ENCODE measurements around the gene MYOT. TPM values are rescaled to one million over a fixed set of nuclear protein-coding genes. Genes with fewer than 3 reads are reported as not detected.

The MYOT gene
- total RNA-seq, 1 experiment from 2014 or later = not detected

DNA sequence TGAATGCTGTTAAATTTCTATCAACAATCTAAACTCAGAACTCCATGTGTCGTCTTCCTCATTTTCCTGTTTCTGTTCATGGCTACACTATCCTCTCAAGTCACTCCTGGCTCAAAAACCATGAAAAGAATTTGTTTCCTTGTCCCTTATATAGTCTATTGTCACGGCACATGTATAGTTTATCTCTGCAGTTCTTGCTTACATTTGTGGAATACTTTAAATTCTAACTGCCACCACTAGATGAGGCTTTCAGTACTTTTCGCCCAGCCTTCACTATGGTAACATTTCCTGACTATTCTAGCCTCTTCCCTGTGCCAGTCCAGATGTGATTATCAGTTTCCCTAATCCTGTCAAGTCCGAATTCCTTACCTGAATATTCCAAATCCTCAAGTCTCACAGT is 56.2 kb downstream of the MYOT start:
- ChIA-PET POLR2A (no interaction called here), CTCF (no interaction called here)
- H3K27me3 Mint-ChIP-seq (ENCODE audit: low read depth) = no peaks in the 10 kb centered on the region
- no peak for TF ChIP-seq ZNF263 (CRISPR knock-in tag; IDR thresholded peaks at IDR 0.05; ENCODE audit: low read depth)
- TF ChIP-seq, protein P1, sequence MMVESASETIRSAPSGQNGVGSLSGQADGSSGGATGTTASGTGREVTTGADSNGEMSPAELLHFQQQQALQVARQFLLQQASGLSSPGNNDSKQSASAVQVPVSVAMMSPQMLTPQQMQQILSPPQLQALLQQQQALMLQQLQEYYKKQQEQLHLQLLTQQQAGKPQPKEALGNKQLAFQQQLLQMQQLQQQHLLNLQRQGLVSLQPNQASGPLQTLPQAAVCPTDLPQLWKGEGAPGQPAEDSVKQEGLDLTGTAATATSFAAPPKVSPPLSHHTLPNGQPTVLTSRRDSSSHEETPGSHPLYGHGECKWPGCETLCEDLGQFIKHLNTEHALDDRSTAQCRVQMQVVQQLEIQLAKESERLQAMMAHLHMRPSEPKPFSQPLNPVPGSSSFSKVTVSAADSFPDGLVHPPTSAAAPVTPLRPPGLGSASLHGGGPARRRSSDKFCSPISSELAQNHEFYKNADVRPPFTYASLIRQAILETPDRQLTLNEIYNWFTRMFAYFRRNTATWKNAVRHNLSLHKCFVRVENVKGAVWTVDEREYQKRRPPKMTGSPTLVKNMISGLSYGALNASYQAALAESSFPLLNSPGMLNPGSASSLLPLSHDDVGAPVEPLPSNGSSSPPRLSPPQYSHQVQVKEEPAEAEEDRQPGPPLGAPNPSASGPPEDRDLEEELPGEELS (CRISPR knock-in tag; IDR thresholded peaks at IDR 0.05) = no peak
- no peak for TF ChIP-seq GTF2I (CRISPR knock-in tag; conservative IDR thresholded peaks at IDR 0.05)
- DNase-seq (ENCODE audit: low spot score) = no peak
- H3K36me3 Mint-ChIP-seq = no peaks in the 10 kb centered on the region
- peak; percentile 39; the same call in 1 of the 2 replicates for ATAC-seq
- no peaks in the 10 kb centered on the region for H3K4me1 Mint-ChIP-seq
- no peak overlapping the region for H3K27ac Mint-ChIP-seq
- H3K9me3 Mint-ChIP-seq = no peaks in the 10 kb centered on the region
- no peak overlapping the region for H3K4me3 Mint-ChIP-seq

GRCh38 chr5:137932800-137933199 is 65.1 kb downstream of the MYOT start:
- POLR2A ChIA-PET = no interaction called here
- ATAC-seq = no peak
- Mint-ChIP-seq H3K27ac (no peak overlapping the region), H3K36me3 (peaks cover 7% of the 10 kb centered on the region; the same call in 1 of the 2 replicates), H3K4me3 (no peak overlapping the region), H3K9me3 (no peaks in the 10 kb centered on the region), H3K4me1 (no peaks in the 10 kb centered on the region), H3K27me3 (ENCODE audit: low read depth) (no peaks in the 10 kb centered on the region)
- TF ChIP-seq IRF2 (CRISPR knock-in tag; IDR thresholded peaks at IDR 0.05; ENCODE audit: borderline replicate concordance, low read depth) = no peak
- CTCF ChIA-PET = interaction anchor here (0.6 kb wide), 1 partner anchor 181 kb away, joined by 3 read pairs; no protein-coding TSS in a partner anchor
- no peak for DNase-seq (ENCODE audit: low spot score)

DNA sequence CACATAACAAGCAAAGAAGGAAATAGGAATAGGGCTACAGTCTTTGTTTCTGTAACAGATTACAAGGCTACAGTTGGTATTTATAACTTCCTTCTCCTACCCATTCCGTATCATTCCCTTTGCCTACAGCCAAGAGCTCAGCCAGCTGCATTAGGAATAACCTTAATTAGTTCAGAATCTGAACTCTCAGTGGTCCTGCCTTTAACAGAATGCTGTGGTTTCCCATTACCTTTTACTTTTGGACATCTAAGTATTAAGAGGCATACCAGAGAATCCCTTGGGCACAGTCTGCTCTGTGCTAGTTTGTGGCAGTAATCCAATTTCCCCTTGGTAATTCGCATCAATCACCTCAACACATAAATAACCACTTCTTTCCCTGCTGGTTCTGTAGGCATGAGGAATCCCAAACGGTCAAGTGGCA is 65.8 kb downstream of the MYOT start:
- H3K27me3 Mint-ChIP-seq (ENCODE audit: low read depth) = no peaks in the 10 kb centered on the region

More for the DNA sequence above, 65.8 kb downstream of the MYOT start:
- no peaks in the 10 kb centered on the region for H3K4me1 Mint-ChIP-seq
- H3K9me3 Mint-ChIP-seq = no peaks in the 10 kb centered on the region
- peaks cover 7% of the 10 kb centered on the region; the same call in 1 of the 2 replicates for H3K36me3 Mint-ChIP-seq
- ChIA-PET POLR2A (no interaction called here), CTCF (interaction anchor here (0.6 kb wide), 1 partner anchor 311 kb away, joined by 3 read pairs; no protein-coding TSS in a partner anchor)
- H3K4me3 Mint-ChIP-seq = no peak overlapping the region
- no peak for DNase-seq (ENCODE audit: low spot score)
- no peak for ATAC-seq
- no peak for TF ChIP-seq ARID4B (CRISPR knock-in tag; IDR thresholded peaks at IDR 0.05; ENCODE audit: borderline replicate concordance)
- no peak for TF ChIP-seq CREM (CRISPR knock-in tag; IDR thresholded peaks at IDR 0.05)
- TF ChIP-seq GABPB1 (CRISPR knock-in tag; IDR thresholded peaks at IDR 0.05) = no peak
- no peak for TF ChIP-seq ZNF396 (CRISPR knock-in tag; IDR thresholded peaks at IDR 0.05; ENCODE audit: borderline replicate concordance)
- no peak for TF ChIP-seq NFYB (CRISPR knock-in tag; conservative IDR thresholded peaks at IDR 0.05; ENCODE audit: low read depth)
- no peak for TF ChIP-seq FOXP1 (CRISPR knock-in tag; IDR thresholded peaks at IDR 0.05; ENCODE audit: borderline replicate concordance)
- TF ChIP-seq, protein P2, sequence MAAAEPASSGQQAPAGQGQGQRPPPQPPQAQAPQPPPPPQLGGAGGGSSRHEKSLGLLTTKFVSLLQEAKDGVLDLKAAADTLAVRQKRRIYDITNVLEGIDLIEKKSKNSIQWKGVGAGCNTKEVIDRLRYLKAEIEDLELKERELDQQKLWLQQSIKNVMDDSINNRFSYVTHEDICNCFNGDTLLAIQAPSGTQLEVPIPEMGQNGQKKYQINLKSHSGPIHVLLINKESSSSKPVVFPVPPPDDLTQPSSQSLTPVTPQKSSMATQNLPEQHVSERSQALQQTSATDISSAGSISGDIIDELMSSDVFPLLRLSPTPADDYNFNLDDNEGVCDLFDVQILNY (CRISPR knock-in tag; IDR thresholded peaks at IDR 0.05) = no peak
- TF ChIP-seq ZBTB21 (CRISPR knock-in tag; IDR thresholded peaks at IDR 0.05; ENCODE audit: borderline replicate concordance) = no peak
- no peak for TF ChIP-seq ZNF671 (CRISPR knock-in tag; IDR thresholded peaks at IDR 0.05)
- TF ChIP-seq, protein P3, sequence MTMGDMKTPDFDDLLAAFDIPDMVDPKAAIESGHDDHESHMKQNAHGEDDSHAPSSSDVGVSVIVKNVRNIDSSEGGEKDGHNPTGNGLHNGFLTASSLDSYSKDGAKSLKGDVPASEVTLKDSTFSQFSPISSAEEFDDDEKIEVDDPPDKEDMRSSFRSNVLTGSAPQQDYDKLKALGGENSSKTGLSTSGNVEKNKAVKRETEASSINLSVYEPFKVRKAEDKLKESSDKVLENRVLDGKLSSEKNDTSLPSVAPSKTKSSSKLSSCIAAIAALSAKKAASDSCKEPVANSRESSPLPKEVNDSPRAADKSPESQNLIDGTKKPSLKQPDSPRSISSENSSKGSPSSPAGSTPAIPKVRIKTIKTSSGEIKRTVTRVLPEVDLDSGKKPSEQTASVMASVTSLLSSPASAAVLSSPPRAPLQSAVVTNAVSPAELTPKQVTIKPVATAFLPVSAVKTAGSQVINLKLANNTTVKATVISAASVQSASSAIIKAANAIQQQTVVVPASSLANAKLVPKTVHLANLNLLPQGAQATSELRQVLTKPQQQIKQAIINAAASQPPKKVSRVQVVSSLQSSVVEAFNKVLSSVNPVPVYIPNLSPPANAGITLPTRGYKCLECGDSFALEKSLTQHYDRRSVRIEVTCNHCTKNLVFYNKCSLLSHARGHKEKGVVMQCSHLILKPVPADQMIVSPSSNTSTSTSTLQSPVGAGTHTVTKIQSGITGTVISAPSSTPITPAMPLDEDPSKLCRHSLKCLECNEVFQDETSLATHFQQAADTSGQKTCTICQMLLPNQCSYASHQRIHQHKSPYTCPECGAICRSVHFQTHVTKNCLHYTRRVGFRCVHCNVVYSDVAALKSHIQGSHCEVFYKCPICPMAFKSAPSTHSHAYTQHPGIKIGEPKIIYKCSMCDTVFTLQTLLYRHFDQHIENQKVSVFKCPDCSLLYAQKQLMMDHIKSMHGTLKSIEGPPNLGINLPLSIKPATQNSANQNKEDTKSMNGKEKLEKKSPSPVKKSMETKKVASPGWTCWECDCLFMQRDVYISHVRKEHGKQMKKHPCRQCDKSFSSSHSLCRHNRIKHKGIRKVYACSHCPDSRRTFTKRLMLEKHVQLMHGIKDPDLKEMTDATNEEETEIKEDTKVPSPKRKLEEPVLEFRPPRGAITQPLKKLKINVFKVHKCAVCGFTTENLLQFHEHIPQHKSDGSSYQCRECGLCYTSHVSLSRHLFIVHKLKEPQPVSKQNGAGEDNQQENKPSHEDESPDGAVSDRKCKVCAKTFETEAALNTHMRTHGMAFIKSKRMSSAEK (CRISPR knock-in tag; IDR thresholded peaks at IDR 0.05; ENCODE audit: borderline replicate concordance) = no peak
- no peak overlapping the region for H3K27ac Mint-ChIP-seq
